DMS79 treated with DMSO at 0.1 percent for 48 hours (cell line): ENCODE data around the gene PPP1R1C.
"Not testable (repeated sequence)": the region's sequence is repeated elsewhere in the genome, so short reads cannot be mapped to it uniquely, and the experiment has no call there.

Experiments
- DNase-seq: peaks from one replicate; lab custom pipeline; 2025; lab: John Stamatoyannopoulos, UW

PPP1R1C gene

DNA sequence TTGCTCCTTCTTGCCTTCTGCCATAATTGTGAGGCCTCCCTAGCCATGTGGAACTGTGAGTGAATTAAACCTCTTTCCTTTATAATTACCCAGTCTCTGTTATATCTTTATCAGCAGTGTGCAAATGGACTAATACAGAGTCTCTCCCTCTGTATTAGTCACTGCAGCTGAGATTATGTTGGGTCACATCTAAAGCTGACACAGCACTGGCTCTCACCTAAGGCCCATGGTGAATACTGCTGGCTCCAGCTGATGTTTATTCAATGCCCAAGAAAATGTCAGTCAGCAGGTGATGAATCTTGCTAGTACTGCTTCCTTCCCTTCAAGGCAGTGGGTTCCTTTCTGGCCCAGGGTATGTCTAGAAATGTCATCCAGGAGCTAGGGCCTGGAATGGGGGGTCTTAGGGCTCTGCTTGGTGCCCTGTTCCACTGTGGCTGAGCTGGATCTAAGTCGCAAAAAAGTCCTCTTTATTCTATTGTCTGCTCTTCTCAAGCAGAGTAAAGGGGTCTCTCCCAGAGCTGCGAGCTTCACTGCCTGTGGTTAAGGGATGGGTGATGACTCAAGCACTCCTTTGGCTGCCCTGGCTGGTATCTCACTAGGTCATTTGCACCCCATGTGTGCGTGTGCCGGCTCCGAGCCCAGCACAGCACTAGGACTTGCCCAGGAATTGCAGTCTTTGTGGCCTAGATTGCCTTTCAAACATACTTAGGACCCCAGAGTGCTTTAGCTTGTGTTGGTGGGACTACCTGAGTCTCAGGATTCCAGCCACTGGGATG is 29.9 kb downstream of the PPP1R1C start:
- no peak for DNase-seq

DNA sequence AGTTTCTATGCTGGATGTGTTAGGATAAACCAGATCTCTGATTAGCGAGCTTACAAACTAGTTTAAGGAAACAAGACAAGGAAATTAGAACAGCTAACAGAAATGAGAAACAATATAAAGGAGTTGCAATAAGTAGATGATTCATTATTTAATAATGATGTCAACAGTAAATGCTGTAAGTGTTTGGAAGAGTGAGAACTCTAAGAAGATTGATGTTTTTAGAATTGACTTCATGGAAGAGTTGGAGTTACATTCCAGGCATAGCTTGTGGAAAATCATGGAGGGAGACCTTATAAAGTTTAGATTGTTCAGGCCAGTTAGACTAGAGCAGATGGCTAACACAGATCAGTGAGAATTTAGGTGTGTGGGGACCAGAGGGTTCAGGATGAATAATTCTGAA is 32.6 kb downstream of the PPP1R1C start:
- DNase-seq = peak; percentile 25

DNA sequence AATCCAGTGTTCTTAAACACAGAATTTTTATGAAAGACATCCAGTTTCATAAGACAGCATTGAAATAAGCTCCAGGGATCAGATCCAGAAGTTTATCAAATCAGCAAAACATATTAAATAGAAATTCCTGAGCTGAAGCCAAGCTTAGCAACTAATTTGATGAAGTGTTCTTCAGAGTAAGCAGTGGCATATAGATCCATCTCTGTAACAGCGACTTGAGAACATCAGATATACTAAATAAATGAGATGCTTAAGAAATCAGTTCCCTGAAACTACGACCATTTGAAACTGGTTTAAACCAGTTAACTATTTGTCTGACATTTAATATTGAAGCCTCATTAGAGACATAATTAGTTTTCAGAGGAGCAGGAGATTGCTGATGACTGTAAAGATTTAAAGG is 34.1 kb downstream of the PPP1R1C start:
- DNase-seq = peak; percentile 82

DNA sequence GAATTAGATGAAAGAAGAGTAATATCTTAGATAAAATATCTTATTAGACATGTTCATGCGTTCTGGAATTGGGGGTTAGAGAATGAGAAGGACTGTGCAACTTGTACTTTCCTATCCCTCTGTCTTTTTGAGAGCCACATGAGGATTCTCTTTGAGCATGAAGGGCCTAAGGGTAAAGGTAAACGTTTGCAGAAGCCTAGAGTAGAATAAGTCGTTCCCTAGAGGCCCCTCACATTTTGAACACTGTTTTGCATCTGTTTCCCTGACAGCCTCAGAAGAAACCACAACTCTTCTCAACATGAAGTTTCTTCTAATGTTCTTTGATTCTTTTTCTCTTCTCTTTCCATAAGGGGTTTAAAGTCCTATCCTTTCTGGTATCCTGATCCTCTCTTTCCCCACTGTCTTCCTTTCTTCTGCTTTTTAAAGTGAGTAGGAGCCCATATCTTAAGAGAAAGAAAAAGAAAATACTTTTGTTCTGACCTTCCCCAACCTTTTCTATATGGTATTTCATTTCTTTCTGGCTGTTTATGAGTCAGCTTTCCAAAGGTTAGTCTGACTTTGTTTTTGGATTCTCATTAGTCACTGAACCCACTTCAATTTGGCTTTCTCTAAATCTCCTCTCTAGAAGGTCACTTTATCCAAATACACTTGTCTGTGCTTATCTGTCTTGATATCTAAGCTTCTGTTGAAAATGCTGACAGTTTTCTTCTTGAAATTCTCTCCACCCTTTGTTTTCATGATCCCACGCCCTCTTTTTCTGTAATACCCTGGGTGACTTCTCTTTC is 34.8 kb downstream of the PPP1R1C start:
- peak; percentile 79 for DNase-seq

DNA sequence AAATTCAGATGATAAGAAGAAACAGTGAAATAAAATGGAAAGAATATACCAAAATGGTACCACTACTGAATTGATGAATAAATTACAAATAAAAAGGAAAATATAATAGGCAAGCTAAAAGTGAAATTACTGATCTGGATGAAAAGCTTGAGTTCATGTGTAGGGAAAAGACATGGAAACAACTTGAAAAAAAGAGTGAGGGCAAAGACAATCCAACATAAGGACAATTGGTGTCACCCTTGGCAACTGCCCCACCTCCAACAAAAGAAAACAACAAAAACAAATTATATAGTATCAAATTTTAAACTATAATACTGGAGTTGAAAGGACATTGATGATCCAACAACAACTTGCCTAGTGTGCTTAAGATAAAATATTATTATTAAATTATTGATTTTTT is 37.6 kb downstream of the PPP1R1C start:
- no peak for DNase-seq

DNA sequence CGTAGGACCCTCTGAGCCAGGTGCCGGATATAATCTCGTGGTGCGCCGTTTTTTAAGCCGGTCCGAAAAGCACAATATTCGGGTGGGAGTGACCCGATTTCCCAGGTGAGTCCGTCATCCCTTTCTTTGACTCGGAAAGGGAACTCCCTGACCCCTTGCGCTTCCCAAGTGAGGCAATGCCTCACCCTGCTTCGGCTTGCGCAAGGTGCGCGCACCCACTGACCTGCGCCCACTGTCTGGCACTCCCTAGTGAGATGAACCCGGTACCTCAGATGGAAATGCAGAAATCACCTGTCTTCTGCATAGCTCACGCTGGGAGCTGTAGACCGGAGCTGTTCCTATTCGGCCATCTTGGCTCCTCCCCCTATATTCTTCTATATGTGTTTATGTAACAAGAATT is 45.2 kb downstream of the PPP1R1C start:
- not testable (repeated sequence) for DNase-seq

DNA sequence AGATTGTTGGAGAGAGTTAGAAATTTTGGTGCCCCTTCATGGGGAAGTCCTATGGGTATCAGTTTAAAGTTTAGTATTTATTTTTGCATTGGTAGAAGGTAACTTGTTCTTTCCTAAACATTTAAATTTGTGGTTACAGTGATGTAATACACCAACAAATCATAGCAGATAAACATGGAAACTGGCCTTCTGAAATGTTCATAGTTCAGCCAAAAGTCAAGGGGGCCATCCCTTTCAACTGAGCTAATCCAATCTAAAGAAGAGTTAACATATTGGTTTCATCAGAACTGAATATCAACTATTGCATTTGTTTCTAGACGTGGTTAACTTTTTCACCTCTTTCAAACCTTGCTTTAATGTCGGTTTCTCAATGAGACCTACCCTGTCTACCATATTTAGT is 46.3 kb downstream of the PPP1R1C start:
- no peak for DNase-seq

DNA sequence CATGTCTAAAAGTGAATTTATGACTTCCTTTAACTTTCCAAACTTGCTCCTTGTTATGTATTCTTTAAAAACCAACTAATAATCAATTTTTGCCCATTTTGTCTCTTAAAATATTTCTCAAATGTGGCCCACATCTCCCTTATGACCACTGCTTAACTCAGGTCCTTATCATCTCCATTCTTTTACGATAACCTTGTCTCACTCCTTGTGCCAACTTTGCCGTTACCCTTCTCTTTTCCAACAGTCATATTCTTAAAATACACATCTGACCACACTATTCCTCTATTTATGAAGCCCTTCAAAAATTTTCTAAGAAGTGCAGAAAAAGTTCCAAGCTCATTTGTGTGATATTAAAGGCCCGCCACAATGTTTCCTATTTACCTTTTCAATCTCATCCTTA is 47.8 kb downstream of the PPP1R1C start:
- DNase-seq = no peak

DNA sequence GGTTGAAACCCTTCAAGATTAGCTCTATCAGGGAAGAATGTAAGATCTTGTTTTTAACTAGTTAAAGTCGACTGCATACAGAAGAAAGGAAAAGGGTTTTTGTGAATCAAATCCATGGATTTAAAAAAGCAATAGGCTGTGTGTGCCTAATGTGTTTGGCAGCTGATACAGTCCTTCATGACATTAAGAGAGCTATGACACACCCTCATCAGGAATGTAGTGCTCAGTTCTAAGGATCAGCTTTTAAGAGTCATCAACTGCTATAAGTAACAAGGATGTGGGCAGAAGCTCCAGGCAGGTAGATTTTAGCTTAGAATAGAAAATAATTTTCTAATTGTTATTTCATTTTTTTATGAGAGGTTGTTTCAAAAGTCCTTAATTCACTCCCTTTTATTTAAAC is 52.9 kb downstream of the PPP1R1C start:
- no peak for DNase-seq

DNA sequence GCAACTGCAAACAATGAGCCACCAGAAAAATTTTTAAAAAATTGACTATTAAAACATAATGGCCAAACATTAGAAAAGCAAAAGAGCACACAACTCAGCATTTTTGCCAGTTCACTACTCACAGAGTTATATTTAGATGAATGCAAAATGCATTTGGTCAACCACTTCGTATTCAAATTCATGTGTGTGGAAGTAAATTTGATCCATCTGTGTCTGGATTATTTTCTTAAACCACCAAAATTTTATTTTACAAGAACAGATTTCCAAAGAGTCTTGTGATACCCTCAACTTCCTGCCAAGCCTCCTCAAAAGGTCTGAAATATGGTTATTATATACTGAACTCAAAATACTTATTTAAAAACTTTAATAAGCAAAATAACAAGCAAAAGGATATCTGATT is 57.4 kb downstream of the PPP1R1C start:
- DNase-seq = no peak

DNA sequence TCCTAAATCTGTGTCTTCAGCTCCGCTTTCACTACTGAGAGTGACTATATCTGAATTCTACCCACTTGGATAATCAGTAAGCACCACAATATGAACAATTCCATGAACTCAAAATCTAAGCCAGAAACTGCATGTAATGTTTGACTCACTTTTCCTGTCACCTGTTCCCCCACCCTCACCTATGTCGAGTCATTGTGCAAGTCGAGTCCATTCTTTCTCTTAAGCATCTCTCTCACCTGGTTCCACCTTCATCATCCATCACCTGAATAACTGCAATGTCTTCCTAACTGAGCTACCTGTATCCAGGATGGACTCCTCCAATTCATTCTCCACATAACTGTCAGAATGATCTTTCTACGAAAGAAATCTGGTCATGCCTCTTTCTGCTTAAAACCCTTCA is 58.2 kb downstream of the PPP1R1C start:
- DNase-seq = no peak

DNA sequence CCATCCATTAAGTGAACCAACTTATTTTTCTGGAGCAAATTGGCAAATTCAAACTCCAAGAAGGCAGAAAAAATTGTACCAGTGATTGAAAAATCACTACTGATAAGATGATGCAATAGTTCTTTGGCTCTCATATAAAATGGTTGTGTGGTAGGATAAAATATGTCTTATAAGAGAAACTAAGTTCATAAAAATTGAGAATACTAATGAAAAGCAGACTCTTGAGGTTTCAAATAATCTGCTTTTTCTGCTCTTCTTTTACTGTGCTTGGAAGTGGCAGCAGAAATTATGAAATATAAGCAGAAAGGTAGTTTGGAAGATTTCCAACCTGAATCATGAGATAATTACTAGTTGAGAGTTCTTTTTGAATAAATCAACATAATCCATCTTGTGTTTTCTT is 61.9 kb downstream of the PPP1R1C start:
- DNase-seq = peak; percentile 27

DNA sequence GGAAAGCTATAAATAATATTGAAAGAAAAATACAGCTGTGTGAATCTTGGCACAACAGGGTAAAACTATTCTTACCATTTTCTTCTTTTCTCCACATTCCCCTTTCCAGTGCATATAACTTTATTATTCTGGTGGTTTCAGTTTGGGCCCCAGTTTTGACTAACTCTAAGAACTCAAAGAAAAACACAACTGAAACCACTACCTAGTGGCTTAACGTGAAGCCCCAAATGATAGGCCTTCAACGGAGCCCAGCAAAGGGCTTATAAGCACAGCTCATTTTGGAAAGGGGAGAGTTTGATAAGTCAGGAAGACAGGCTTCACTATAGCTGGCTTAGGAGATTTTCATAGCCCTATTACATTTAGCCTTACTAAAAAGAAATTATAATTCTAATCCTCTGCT is 62.4 kb downstream of the PPP1R1C start:
- no peak for DNase-seq

DNA sequence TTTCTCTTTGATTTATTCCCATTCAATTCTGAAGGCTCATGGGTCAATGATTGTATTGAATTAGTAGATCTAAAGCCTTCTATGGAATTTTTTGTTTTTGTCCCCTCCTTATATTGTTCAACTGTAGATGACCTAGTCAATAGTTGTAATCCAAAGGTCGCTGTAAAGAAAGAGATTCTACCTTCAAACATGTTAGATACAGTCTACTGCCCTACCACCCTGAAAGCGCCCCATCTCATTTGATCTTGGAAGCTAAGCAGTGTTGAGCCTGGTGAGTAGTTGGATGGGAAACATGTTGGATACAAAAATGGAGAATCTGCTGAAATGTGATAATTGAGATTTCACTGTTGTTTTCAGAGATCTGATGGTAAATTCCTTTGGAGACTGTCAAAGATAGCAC is 63.0 kb downstream of the PPP1R1C start:
- DNase-seq = no peak

DNA sequence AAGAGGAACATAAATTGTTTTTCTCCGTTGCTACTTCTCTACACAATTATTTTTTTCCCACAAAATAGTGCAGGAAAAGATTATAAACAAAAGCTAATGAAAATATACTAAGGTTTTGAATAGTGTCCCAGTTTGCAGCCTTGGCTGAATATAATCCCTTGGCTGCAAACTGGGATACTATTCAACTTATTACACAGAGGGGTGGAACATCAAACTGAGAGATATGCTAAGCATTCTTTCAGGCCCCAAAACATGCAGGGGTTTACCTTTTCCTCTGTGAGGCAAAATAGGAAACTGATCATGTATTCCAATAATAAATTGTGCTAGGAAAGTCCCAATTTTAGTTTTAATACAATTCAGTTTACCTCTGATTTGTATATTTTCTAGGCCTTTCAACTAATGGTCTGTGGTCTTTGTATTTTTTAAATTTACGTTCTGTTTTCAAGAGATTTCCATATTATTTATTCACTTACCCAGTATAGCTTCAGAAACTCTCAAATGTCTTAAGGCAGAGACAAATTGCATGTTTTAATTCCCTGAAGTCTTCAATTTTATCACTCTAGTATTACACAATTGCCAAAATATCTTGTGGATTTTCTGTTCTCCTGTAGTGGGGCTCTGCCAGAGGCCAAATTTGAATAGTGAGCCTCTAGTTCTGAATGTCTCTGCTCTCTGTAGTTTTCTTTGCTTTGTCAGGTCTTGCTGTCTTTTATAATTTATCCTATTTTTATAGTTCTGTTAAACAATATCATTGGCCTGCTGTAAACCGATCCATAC is 63.9 kb downstream of the PPP1R1C start:
- no peak for DNase-seq

DNA sequence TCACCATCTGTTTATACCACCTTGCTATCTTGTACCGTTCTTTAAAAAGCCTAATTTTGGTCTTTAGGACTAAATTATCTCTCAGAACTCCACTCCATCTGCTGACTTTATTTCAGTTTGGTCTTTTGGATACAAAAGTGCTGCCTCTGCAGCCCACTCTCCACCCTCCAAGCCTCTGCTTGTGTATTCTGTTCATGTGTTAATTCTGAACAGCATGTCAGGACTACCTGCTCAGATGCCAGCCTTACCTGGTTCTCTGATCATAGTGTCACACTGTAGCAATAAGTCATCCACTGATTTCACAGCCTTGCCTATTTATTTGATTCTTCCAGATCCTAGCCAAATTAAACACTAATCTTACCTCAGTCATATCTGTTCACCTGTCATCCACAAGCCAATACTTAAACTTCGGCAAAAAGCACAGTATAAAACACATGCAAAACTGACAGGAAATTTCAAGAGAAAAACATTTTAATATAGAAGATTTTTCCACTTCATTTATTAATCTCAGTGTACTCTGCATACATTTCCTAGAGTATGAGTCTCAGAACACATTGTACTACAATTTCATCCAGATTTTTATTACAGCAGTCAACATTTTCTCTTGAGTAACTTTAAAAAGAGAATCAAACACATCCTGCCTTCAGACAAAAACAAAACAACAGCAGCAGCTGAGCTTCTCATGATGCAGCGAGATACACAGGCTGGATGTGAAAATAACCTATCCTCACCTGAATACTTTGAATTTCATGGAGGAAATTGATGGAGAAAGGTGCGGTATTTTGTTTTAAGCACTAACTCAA is 64.9 kb downstream of the PPP1R1C start:
- DNase-seq = no peak

DNA sequence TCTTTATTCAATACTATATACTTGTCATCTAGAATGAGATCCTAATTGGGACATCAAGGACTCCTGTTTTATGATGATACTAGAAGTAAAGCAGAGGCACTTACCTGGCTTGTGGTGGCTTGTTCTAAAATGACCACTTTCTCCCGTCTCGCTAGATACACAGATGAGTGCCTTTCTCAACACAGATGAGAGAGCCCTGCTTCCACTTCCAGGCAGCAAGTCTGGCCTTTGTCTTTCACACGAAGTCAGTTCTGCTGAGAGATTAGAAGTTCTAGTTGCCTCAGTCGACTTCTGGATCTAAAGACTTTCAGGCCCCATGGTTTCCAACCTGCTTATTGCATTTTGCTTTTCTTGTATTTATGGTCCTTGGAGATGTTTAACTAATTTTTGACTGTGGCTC is 70.3 kb downstream of the PPP1R1C start:
- peak; percentile 52 for DNase-seq

DNA sequence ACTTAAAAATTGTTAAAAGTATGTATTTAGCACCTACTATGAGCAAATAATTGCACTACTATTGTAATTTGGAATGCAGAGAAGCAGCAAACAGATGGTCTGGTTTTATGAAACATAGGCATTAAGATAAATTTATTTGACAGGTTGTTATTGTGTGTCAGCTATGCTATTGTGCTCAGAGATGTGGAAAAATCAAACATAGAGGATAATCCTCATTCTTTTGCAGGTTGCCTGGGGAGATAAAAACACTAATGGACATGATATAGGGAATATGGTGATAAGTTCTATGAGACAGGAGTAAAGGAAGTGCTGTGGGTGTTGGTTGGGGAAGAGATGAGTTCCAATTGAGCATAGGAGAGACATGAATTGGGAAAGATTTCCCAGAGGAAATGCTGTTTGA is 71.3 kb downstream of the PPP1R1C start:
- DNase-seq = no peak

DNA sequence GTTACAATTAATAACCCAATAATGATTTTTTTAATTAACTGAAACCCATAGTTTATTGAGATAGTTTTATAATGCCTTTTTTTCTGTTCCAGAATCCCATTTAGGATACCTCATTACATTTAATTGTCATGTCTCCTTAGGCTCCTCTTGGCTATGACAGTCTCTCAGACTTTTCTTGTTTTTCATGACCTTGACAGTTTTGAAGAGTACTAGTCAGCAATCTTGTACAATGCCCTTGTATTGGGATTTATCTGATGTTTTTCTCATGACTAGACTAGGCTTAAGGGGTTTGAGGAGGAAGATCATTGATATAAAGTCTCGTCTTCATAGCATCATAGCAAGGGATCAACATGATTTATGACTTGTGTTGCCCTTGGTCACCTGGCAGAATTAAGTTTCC is 72.4 kb downstream of the PPP1R1C start:
- no peak for DNase-seq

DNA sequence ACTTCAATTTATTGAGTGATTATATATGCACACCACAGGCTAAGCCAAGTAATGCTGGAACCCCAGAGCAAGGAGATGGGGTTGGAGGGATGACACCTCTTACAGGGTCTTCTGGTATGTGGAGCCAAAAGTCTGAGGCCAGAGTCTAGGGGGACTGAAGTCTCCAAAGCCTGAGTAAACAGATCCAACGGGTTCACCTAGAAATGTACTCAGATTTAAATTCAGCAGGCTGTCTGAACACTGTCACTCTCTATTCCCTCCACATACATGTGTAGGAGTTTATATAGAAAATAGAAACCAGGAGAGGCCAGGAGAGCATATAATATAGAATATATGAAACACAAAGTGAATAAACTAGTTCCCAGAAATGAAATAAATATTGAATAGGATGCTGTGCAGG is 76.1 kb downstream of the PPP1R1C start:
- no peak for DNase-seq

DNA sequence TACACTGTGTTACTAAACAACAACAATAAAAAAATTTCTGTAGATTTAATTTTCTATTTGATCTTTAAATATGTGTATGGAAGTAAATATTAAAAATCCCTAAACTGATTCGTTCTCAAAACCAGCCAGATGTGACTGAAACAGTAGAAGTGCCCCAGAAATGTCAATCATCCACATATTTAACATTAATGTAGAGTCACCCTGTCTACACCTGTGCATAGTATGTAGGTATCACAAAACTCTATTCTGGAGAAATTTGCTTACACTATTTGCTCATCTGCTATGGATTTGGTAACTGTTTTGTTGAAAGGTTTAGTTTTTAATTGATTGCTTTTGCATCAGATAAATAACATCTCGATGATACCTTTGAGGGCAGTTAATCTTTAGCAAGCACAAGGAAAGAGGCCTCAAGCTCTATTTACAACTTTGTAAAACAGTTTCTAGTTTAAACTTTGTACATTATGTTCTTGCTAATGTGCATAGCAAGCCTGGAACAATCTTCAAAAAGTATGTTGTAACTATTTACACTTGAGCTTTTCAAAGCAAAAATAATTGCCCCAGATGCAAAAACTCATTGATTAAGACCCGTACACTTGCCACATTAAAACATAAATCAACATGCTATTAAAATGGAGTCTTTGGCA is 76.8 kb downstream of the PPP1R1C start:
- no peak for DNase-seq
